AG08395 (cell line): Measurements from ENCODE around the gene MCM8.
"Not testable (repeated sequence)": the region's sequence is repeated elsewhere in the genome, so short reads cannot be mapped to it uniquely, and the experiment has no call there.

Experiments used
- DNase-seq: peaks from one replicate; pipeline ENCODE4 v3.0.0; 2012; ENCODE audit warnings: mixed read lengths, low spot score

Gene MCM8

DNA sequence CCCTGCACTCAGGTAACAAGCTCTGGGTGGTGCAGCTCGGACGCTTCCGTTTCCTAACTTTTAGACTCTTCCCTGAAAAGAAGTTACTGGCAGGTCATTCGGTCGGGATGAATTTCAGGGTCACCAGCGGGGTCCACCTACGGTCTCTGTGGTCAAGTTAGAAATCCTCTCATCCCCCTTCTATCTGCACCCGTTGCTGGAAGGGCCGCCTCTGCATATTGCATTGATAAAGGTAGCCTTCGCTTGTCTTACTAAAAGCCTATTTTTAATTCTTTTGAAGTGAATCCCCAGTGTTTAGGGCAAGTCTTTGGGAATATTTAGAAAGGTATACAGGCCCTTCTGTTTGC is 56.1 kb downstream of the MCM8 start:
- DNase-seq = no peak

DNA sequence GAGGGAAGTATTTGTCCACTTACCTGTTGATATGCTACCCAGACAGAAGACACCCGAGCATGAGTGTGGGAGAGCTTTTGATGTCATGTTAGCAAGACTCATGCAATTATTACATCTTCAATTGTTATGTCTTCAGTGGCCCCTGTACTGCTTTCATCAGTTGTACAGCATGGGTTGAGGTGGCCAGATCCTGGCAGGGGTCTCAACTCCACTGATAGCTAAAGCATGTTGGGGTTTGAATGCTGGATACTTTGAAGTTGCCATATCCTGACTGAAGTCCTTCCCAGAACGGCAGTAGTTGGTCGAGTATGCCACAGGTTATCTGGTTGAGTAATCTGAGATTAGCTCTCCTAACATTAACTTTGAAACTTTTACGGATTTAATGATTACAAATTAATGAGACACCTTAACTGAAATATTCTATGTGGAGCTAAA is 56.7 kb downstream of the MCM8 start:
- no peak for DNase-seq

DNA sequence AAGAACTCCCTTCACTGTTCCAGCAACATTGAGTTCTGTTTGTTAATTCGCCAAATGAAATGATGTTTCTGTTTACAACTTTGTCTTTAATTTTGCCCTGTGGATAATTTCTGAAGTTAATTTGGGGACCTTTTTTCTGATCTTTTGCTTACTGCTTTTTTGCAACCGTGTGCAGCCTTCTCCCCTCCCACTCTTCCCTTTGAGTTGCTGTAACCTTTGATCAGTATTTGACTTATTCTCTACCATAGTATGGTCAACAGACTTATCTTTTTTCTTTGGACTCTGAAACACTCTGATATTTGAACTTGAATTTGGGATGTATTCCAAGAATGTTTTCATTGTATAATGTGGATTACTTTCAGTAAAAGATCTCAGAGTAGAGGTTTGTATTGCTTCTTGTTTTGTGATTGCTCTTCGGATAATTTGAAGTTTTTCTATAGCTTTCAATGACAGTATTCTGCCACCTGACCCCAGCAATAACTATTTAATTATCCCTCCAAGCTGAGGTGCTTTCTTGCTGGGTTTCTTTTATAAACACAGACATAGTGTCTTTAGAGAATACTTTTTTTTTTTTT is 57.2 kb downstream of the MCM8 start:
- no peak for DNase-seq

DNA sequence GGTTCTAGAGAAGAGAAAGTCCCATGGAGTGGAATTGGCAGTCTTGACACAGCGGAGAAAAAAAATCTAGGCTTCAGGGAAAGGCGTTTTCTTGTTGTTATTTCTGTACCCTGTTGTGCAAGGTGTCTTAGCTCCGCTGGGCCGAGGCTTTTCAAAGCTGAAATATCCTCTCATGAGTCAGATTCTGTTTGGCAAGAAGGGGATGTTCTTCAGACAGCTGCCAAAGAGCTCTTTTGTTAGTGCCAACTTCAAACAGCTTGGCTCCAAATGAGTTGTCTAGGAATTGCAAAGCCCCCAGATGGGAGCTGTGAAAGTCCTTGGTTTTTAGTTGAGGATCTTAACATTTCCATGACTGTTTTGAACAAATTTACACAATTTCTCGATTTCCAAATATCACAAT is 57.8 kb downstream of the MCM8 start:
- DNase-seq = peak; percentile 76

DNA sequence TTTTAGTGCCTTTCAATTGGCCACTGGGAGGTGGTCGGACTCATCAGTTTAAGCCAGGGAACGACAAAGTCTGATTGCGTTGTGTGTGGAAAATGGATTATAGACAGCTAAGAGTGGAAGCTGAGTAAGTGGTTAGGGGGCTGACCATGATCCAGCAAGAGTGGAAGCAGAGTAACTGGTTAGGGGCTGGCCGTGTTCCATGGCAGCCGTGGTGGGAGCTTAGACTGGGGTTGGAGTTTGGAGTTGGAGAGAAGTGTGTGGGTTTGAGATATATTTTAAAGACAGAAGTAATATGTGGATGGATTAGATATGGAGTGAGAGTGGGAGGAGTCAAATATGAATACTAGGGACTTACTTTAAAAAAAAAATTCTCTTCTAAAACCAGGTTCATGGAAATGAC is 61.7 kb downstream of the MCM8 start:
- DNase-seq = no peak

DNA sequence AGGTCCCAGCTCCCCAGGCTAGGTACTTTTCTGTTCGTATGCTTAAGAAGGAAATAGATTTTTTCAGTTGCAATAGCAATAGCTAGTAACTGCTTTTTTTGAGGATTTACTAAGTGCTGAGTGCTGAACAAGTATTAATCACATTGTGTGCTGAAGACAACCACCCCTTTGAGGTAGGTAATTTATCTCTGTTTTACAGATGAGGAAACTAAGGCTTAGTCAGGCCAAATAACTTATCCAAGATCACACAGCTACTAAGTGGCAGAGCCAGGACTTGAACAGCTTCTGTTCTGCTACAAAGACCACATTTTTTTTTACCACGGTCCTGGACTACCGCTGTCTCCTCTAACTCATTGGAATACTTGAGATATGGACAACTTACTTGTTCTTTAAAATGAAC is 63.6 kb downstream of the MCM8 start:
- no peak for DNase-seq

DNA sequence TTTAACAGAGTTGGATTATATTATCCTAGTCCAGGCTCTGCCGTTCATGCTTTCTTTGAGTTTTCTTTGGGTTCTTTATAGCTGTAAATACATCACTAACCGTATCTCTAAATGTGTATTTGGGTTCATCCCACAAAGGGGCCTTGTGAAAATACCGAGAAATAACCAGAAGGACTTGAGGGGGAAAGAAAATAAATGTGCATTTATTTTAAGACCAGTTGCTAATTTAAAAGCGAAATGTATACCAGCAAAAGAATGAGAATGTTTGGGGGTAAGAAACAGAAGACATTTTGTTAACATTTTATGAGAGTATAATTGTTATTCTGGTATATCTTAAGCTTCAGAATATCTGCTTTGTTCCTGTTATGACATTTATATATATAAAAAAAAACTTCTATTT is 64.5 kb downstream of the MCM8 start:
- no peak for DNase-seq

DNA sequence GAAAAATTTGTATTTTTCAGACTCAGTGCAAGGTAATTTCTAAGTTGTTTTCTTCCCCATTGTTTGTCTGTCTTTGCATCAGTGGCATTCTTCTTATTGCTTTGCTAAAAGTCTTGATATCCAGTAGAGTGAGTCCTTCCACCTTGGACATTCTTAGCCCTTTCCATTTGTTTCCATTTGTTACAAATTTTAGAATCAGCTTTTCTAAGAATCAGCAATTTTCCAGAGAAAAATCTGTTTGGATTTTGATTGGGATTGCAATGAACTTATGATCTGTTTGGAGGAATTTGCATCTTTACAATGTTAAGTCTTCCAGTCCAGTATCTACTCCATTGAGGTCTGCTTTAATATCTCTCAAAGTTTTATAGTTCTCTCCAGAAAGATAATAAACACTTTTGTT is 67.0 kb downstream of the MCM8 start:
- DNase-seq = no peak

DNA sequence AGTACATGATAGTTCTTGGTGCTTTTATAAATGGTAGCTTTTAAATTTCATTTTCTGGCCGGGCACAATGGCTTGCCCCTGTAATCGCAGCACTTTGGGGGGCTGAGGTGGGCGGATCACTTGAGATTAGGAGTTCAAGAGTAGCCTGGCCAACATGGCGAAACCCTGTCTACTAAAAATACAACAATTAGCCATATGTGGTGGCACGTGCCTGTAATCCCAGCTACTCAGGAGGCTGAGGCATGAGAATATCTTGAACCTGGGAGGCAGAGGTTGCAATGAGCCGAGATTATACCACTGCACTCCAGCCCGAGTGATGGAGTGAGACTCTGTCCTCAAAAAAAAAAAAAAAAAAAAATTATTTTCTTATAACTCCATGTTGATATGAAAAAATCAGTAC is 67.4 kb downstream of the MCM8 start:
- no peak for DNase-seq

DNA sequence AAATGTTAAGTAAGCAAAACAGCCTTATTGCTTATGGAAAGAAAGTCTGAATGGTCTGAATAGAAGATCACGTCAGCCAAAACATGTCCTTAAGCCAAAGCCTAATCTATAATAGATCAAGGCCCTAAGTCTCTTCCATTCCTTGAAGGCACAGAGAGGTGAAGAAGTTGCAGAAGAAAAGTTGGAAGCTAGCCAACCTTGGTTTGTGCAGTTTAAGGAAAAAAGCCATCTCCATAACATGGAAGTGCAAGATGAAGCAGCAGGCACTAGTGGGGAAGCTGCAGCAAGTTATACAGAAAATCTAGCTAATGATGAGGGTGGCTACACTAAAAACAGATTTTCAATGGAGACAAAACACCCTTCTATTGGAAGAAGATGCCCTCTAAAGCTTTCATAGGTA is 74.3 kb downstream of the MCM8 start:
- no peak for DNase-seq

DNA sequence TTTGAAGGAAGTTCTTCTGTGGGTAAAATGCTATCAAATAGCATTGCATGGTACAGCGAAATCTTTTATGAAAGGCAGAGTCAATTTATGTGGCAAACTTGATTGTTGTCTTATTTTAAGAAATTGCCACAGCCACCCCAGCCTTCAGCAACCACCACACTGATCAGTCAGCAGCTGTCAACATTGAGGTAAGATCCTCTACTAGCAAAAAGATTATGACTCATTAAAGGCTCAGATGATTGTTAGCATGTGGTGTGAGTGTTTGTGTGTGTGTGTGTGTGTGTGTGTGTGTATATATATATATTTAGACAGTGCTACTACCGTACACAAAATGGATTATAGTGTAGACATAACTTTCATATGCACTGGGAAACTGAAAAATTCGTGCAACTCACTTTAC is 75.6 kb downstream of the MCM8 start:
- no peak for DNase-seq

DNA sequence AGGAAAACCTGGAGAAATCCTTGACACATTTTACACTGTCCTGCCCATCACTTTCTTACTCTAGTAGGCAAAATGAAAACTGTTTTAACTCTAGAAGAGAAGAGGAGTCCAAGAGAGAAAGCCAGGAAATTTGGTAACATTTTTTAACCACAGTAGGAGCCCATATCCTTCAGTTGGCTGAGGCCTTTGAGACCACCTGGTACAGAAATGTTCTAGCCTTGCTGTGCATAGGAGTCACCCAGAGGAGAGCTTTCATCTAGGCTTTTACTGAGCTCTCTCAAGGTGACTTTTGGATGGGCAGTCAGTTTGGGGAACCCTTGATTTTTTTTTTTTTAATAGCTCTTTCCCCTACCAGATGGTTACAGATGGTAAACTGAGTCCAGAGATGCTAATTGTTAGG is 78.4 kb downstream of the MCM8 start:
- no peak for DNase-seq

DNA sequence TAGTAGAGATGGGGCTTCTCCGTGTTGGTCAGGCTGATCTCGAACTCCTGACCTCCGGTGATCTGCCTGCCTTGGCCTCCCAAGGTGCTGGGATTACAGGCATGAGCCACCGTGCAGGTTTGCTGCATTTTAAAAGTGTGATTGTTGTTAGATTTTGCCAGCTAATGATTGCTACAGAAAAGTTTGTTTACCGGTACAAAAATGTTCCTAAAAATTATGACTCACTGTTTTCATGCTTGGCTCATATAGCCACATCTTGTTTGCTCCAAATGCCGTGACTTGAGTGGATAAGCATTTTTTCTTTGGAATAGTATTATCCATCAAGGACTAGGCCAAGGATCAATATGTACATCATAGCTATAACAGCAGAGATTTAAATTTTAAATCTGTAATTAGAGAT is 79.1 kb downstream of the MCM8 start:
- peak; percentile 61 for DNase-seq

DNA sequence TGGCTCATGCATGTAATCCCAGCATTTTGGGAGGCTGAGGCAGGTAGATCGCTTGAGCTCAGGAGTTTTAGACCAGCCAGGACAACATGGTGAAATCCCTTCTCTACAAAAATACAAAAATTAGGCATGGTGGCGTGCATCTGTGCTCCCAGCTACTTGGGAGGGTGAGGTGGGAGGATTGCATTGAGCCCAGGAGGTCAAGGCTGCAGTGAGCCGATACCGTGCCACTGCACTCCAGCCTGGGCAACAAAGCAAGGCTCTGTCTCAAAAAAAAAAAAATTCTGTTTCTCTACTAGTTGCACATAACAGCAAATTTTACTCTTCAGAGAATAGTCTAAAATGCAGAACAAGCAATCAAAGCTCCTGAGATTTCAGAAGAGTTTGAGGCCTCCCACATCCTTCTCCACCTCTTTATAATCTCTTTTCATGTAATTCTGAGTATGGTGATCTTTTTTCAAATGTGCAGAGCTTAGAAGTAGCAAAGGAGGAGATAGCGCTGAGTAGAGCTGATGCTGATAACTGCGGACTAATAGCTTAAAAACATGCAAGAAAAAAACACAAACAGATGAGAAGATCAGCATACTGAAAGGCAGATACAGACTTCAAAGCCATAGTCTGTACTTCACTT is 80.1 kb downstream of the MCM8 start:
- no peak for DNase-seq

DNA sequence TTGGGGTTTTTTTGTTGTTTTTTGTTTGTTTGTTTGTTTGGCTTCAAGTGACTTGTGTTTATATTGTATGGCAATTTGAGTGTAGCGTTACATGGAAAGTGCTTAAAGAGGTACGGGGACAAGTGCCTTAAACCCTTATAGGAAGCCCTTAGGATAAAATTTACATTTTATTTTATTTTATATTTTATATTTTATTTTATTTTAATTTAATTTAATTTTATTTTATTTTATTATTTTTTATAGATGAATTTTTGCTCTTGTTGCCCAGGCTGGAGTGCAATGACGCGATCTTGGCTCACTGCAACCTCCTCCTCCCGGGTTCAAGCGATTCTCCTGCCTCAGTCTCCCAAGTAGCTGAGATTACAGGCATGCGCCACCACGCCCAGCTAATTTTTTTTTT is 82.5 kb downstream of the MCM8 start:
- not testable (repeated sequence) for DNase-seq

DNA sequence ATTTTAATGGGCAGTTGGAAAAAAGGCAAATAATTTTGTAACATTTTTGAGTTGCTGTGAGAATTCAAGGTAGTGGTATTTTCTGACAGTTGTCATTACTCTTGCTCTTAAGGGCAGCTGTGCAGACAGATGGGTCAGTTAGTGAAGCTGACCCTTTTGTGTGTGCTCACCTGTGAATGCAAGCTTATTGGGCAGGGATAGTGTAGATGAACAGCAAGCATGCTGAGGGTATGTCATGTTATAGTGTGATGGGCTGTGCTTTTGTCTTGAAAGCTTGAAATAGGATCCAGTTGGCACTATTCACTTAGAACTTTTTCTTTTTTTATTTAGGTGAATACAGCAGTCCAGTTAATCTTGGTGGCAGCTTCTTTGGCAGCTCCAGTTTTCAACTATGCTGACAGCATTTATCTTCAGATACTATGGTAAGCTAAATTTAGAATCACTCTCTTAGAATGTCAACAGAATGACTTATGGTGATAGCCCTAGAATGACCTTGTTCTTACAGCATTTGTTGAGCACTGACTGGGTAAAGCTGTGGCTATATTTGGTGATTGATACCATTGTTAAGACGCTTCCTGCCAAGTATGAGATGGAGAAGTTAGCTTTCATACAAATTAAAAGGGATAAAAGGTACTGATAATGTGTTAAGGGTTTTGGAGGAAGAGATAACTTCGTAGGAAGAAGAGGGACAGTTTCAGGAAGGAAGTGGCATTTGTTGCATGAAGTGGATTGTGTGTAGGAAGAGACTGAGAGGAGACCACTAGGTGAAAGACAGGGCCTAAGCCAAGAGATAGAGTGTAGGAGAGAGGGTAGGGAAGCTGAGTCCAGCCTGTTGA is 83.9 kb downstream of the MCM8 start:
- DNase-seq = no peak

DNA sequence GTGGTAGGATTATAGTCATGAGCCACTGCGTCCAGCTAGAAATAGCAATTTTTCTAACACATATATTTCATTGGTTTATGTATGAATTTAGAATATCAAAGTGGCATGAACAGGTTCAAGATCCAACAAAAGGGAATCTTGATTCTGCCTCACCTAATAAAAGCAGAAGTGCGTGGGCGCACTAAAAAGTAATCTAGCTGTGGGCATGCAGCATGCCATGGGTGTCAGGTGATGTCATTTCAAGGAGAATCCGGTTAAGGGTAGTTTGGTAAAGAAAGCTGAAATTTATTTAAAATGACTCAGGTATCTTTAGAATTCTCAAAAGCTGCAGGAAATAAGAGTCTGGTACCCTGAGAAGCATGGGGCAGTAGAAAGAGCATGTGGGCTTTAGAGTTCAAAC is 85.8 kb downstream of the MCM8 start:
- DNase-seq = no peak

DNA sequence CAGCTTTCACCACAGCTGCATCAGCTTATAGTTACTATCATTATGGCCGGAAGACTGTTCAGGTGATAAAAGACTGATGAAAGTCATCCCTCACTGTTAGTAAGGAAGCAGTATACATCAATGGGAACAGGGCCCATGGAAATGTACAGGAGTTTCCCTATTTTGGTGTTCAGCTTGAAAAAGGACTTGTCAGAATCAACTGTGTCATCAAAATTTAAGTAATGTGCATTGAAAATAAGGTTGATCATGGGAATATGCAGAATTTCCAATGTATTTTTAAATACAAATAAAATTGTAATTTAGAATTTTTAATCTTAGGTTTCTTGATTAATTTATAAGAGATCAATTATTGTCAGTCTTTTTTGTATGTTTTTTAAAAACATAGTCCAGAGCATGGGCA is 86.6 kb downstream of the MCM8 start:
- DNase-seq = no peak

DNA sequence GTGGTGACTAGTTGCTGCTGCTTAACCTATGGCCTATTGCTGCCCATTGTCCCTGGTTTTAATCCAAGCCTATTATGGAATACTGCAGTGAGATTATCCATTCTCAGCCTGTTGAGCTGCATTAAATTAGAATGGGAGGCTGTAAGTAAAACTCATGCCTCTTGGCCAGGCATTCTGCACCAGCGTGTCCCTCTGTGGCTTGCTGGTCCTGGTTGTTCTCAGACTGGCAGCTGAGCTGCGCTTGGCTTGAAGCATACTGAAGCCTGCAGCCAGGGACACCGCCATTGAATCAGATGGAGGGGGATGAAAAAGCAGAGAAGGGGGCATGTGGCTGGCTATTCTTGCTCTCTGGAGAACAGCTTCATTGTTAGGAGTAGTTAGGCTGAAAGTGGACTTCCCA is 87.8 kb downstream of the MCM8 start:
- no peak for DNase-seq

DNA sequence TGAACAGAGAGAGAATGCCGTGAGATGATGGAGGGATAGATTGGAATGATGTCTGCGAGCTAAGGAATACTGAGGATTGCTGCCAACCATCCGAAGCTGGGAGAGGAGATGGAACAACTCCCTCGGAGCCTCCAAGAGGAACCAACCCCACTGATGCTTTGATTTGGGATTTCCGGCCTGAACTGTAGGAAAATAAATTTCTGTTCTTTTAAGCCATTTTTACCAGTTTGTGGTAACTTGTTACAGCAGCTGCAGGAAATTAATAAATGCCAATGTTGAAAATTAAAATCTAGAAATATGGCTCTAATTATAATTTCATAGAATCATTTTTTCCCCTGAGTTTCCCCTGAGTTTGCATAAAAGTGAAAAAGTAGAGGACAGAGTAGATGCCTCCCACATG is 89.3 kb downstream of the MCM8 start:
- no peak for DNase-seq

DNA sequence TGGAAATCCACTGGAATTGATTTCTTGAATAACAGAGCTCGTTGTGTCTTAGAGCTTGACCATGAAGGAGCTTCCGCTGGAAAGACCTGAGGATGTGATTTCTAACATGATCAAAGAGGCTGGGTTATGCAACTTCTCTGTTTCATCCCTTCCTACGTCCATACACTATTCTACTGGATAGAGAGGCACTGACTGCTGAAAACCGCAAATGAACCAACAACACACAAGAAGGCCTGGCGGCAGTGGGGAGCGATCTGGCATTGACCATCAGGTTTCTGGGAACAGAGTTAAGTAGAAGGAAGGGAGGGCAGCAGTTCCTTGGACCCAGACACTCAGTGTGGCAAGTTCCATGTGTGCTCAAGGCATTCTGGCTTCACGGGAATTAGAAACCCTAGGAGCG is 90.1 kb downstream of the MCM8 start:
- DNase-seq = no peak

DNA sequence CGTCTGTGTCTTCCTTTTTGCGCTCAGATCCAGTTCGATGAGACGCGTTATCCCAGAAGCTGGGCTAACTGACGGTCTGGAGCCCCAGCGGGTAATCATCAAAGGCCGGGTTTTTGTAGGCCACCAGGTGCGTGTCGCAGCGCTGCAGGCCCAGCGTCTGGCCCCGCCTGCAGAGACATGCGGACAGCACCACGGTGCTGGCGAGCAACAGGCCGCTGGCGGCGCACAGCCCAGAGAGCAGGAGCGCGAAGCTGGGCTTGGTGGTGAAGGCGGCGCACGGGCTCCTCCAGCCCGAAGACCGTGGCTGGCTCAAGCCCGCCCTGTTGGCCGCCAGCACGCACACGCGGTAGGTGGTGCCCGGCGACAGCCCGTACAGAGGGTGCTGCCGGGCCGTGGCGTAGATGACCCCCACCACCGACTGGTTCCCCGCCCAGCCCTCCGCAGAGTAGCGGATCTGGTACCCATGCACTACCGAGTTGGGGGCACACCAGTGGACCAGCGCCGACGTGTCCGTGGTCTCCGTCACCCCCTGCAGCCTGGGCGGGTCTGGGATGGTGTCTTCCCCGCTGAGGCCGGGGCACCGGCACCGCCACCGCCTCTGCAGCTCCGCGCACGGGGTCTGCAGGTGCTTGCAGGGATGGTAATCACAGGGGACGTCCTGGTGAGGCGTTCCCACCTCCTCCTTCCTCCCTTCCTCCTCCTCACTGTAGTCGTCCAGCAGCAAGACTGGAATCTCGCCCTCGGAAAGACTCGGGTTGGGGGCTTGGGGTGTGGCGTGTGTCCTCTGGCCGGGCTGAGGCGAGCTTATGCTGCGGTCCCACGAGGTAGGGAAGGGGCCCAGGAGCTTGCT is 90.7 kb downstream of the MCM8 start:
- no peak for DNase-seq

DNA sequence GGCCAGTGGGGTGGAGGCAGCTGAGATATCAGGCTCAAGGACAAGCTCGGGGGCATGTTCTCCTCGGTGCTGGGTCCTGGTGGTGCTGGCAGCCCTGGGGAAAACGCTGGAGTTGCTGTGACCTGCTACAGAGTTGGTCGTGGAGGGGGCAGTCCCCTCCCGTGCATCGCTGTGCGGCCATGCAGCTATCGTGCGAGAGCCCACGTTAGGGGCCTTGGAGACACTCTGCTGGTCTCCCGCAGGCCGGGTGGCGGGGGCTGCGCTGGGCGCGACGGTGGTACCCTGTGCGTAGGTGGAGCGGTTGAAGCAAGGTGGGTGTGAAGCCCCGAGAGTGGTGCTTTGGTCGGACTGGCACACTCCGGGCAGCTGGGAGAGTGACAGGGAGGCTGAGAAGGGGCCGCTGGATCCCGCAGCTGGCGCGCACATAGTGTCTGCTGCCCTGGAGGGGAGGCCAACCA is 91.4 kb downstream of the MCM8 start:
- DNase-seq = no peak
